CD4-positive, alpha-beta T cell treated with Interleukin-2 at 100 ng/mL for 4 hours (primary cell): ENCODE results near the gene DECR2.
A peak's percentile ranks its signal among the peaks of the same experiment; 100 is the strongest.
"Not testable (repeated sequence)": the region's sequence is repeated elsewhere in the genome, so short reads cannot be mapped to it uniquely, and the experiment has no call there.

Source experiments
- DNase-seq: peaks from one replicate; pipeline ENCODE4 v3.0.0-alpha.2; 2020; ENCODE audit warnings: low spot score

The DECR2 gene

GRCh38 chr16:379183-379960 is 22.3 kb upstream of the DECR2 start:
- no peak for DNase-seq

DNA sequence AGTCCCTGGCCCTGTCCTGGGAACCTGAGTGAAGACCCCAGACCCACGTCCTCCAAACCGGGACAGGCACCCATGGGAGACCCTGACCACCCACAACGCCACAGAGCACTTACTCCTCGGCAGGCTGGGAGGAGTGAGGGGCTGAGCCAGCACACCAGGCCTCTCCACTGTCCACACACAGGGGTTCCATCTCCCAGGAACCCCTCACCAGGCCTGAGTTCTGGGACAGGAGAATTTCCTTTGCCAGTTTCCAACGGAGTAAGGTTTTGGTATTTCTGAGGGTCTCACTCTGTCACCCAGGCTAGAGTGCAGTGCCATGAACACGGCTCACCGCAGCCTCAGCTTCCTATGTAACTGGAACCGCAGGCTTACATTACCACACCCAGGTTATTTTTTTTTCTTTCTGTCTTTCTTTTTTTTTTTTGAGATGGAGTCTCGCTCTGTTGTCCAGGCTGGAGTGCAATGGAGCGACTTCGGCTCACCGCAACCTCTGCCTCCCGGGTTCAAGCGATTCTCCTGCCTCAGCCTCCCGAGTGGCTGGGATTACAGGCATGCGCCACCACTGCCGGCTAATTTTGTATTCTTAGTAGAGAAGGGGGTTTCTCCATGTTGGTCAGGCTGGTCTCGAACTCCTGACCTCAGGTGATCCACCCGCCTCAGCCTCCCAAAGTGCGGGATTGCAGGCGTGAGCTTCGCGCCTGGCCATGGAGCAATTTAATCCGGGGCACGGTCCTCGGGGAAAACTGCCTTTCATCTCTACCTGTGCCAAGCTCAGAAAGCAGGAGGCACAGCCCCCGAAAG is 21.5 kb upstream of the DECR2 start:
- DNase-seq = peak; percentile 41

- no peak for DNase-seq
Observed at GRCh38 chr16:380762-381011, 21.0 kb upstream of the DECR2 start.

DNA sequence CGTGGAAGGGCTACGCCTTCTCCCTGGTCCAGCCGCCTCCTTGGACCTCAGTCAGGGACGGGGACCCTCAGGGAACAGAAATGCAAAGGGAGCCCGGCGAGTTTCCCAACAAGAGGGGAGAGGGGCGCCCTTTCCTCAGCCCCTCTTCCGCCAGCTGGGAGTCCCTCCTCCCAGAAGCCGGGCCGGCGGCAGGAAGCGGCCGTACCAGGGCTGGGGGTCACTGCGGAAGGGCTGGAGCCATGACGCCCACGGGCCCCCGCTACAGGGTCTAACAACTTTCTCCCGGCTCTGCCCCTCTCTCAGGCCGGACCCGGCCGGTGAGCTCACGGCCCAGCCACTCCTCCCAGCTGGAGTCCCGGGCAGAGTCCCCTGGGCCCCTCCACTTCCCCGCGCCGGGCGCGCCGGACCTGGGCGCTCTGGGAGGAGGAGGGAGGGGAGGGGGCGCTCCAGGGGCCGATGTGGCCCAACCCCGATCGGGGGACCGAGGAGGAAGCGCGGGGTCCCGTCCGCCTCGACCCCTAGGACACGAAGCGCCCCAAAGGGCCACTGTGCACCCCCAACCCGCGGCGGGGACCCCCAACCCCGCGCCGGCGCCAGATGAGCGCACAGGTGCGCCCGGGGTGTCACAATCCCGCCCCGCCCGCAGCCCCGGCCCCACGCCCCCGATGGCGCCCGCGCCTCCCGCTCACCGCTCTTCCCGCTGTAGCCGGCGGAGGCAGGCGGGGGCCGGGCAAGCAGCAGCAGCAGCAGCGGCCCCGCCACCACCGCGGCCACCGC is 20.5 kb upstream of the DECR2 start:
- no peak for DNase-seq

DNA sequence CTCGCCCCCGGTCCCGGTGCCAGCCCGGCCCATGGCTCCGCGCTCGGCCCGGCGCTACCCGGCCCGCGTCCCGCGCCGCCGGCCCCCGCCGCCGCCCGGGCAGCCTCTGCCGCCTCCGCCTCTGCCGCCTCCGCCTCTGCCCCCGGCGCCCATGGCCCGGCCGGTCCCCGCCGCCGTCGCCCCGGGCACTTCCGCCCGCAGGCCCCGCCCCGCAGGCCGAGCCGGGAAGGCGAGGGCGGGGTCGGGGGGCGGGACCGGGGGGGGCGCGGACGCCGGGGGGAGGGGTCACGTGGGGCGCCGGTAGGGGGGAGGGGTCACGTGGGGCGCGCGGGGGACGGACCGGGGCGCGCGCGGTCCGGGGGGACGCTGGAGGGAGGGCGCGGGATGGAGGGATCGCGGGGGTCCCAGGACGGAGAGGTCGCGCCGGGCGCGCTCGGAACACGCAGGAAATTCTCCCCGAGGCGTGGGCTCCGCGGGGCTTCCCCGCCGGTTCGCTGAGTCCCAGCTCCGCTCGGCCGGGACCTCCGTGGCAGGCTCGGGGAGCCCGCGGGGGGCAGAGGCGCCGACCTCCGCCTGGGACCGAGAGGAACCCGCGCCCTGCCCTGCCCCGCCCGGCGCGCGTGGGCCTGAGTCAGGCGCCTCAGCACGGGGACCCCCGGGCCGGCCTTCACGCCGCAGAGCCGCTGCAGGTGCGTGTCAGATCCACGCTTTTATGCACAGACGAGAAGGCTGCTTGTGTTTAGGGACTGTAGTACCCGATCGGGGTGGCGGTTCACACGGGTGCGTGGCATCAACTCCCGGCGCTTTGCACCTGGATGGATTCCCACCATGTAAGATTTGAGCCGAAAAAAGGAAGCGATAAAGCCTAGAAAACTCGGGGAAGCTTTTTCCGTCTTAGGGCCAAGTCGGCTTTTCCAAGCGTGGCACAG is 19.6 kb upstream of the DECR2 start, which contains the start of gene PGAP6:
Gene PGAP6 (minus strand): TSS at position 190 of the 929 bp plus-strand sequence. CDS start 157 bp downstream, at position 33.
- peak; percentile 60 for DNase-seq

DNA sequence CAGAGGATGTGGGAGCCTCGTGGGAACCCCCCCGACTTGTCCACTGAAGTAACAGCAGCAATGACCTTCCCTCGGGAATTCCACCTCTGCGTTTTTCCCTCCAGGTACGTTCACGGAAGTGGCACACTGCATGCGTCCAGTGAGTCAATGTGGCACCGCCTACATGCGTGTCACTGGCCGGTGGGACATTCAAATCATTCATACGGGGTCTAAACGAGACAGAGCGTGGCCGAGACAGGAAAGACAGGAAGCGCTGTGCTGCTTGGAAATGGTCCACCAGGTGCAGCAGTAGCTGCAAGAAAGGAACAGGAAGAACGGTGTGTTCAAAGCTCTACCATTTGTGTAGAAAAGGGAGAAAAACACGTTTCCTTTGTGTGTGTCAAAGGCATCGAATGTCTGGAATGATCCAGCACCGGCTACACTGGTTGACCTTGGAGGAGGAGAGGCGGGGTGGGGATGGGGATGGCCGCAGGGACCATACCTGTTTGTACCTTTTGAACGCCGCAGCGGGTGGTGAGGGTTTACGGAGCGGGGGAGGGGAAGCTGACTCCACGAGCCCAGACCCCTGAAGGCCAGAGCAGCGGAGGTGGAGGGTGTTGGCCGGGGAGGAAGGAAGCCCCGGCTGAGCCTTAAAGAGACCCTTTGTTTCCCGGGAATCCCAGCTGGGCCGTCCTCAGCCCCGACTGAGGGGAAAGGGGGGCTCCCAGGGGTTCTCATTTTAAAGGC is 18.2 kb upstream of the DECR2 start:
- DNase-seq = no peak

- DNase-seq = no peak
Observed at GRCh38 chr16:386641-387156, 15.0 kb upstream of the DECR2 start.

DNA sequence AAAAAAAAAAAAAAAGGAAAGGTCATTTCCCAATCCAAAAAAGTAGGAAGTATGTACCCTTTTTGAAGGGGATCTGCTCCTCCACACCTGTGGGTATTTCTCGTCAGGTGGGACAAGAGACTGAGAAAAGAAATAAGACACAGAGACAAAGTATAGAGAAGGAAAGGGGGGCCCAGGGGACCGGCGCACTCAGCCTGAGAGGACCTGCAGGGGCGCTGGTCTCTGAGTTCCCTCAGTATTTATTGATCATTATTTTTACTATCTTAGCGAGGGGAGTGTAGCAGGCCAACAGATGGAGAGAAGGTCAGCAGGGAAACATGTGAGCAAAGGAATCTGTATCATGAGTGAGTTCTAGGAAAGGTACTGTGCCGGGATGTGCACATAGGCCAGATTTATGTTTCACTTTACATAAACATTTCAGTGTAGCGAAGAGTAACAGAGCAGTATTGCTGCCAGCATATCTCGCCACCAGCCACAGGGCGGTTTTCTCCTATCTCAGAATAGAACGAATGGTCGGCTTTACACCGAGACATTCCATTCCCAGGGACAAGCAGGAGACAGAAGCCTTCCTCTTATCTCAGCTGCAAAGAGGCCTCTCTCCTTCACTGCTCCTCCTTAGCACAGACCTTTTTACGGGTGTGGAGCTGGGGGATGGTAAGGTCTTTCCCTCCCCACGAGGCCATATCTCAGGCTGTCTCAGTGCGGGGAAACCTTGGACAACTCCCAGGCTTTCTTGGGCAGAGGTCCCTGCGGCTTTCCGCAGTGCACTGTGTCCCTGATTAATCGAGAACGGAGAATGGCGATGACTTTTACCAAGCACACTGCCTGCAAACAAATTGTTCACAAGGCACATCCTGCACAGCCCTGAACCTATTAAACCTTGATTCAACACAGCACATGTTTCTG is 13.7 kb upstream of the DECR2 start:
- DNase-seq = not testable (repeated sequence)

GRCh38 chr16:389352-389751 is 12.3 kb upstream of the DECR2 start:
- DNase-seq = no peak

GRCh38 chr16:391885-392335 is 9.8 kb upstream of the DECR2 start:
- peak; percentile 86 for DNase-seq

GRCh38 chr16:392450-393030 is 9.1 kb upstream of the DECR2 start:
- DNase-seq = no peak

DNA sequence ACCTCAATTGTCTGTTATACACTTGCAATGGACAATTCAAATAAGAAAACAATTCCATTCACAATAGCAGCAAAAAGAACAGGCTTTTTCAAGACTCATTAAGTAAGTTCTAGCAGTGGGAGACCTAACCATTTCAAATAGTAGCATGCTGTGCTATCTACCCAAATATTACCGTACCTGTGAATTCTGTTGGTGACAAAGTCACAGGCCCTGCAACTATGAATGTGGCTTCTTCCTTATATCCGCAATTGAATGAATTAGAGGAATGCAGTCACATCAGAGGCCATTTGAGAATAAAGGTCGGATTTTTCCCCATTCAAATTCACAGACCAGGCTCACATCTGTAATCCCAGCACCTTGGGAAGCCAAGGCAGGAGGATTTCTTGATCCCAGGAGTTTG is 5.5 kb upstream of the DECR2 start:
- no peak for DNase-seq

- no peak for DNase-seq
Observed at GRCh38 chr16:396605-397004, 5.1 kb upstream of the DECR2 start.

- DNase-seq = no peak
Observed at GRCh38 chr16:397135-397661, 4.5 kb upstream of the DECR2 start, which contains the start of gene NME4. Gene NME4 (plus strand): TSS chr16:397199. CDS start chr16:397223, 24 bp downstream.

DNA sequence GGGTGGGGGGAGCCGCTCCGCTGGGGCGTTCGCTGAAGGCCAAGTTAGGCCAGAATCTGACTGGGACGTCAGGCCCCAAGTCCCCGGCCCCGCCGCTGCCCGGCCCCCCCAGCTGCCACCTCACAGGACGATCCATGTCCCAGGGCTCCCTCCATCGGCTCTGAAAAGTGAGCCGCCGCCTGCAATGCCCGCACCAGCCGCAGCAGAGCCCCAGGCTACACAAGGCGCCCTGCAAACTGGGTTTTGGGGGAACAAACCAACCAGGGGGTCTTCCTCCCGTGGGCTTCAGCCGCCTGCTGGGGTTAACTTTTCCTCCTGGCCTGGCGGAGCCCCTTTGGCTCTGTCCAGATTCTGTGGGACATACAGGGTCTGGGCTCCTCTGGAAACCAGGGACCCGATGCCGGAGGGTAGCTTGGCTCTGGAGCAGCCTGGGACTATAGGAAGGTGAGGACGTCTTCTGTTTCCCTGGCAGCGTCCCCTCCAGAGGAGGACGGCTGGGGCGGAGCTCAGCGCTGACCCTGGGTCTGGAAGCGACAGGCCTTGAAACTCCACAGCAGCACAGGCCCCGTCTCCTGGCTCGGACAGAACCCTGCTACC is 3.9 kb upstream of the DECR2 start:
- no peak for DNase-seq

GRCh38 chr16:398561-399339 is 2.9 kb upstream of the DECR2 start:
- DNase-seq = no peak

DNA sequence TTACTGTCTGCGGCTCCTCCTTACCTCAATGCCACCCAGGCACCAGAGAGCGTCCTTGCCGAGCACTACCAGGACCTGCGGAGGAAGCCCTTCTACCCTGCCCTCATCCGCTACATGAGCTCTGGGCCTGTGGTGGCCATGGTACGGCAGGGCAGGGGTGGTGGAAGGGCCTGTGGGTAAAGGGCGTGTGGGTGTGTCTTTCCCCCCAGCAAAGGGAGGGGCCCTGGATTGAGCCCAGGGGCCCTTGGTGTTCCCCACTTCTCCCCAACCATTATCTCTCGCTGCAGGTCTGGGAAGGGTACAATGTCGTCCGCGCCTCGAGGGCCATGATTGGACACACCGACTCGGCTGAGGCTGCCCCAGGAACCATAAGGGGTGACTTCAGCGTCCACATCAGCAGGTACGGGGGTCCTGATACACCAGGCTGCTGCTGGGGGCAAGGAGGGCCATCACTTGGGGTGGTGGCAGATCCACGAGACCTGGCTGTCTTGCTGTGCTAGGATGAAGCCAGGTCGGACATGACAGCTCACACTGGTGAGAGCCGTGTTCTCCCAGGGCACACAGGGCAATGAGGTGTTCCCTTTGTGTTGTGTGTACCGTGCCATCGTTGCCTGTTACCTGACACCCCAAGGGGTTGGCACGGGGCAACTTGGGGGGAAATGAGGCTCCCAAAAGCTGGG is 2.2 kb upstream of the DECR2 start:
- DNase-seq = no peak
